CD4-positive, alpha-beta T cell treated with Interleukin-17A for 4 hours (primary cell): Measurements from ENCODE around the gene TOX2.

Experiments used
- DNase-seq: peaks from one replicate; pipeline ENCODE4 v3.0.0-alpha.2; 2020; ENCODE audit warnings: mixed read lengths

The TOX2 gene

DNA sequence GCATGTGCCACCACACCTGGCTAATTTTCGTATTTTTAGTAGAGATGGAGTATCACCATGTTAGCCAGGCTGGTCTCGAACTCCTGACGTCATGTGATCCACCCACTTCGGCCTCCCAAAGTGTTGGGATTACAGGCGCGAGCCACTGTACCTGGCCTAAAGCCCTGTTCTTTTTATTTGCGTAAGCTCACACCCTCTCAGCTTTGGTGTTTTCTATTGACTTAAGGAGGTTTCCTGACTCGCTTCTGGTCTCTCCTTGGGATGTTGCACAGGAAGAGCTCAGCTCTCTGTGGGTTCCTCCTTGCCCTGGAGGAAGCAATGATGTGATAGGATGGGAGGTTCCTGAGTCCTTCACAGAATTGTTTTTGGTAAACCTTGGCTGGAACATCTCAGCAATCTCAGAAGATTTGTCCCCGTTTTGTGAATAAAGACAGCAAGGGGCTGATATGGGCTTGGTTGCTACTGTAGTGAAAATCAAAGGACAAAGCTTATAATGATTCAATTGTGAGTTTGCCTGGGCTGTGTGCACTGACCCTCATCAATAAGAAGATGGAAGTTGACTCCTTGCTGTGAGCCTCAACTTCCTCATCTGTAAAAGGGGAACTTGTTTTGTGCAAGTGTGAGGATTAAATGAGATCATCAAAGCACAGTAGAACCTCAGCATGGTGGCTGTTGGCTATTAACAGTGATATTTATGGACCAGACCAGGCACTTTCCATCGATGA lies 27.0 kb downstream of the TOX2 start:
- no peak for DNase-seq

DNA sequence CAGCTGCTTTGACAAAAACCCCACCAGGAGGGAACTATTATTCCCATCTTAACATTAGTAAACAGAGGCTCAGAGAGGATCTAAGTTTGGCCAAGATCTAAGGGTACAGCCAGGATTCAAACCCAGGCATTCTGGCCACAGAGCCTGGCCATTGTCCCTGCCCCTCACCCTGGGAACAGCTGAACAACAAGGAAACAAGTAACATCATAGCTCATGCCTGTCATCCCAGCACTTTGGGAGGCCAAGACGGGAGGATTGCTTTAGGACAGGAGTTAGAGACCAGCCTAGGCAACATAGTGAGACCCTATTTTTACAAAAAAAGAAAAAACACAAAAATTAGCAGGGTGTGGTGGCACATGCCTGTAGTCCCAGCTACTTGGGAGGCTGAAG lies 27.5 kb downstream of the TOX2 start:
- no peak for DNase-seq

DNA sequence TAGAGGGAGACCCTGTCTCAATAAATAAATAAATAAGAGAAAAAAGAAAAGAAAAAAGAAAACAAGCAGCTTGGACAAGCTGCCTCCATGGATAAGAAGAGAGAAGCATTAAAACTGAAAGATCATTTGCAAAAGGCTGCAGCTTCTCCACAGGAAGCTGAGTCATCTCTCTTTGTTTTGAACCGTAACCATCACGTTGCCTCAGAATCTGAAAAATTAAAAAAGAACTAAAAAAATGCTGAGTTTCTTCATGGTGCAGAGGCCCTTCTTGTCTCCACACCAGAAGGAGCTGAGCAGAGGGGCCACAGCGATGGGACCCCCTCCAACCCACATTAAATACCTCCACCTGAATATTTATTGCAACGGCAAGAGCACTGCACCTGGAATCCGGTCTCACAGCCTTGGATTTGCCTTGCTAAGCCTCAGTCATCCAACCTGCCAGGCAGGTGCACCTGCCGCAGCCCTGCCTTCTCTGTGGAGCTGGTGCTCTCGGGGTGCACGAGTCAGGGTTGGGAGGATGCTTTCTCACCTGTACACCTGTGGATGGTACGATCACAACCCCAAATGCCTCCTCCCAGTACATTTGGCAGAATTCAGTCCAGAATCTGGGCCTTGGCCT lies 28.1 kb downstream of the TOX2 start:
- peak; percentile 45 for DNase-seq

DNA sequence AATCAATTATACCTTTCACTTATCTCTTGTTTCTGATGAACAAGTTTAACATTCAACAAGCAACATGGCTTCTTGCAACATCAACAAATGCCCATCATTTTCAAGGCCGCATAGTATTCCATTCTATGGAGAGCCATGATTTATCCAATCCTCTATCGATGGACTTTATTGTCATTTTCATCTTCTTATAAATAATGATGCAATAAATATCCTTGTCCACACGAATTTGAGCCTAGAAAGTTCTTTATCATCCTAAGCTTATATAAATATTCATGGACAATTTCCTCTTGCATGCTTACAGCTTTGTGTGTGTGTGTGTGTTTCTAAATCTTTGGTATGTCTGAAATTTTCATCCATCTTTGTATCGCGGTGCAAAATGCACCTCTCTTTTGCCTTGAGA lies 29.1 kb downstream of the TOX2 start:
- no peak for DNase-seq

DNA sequence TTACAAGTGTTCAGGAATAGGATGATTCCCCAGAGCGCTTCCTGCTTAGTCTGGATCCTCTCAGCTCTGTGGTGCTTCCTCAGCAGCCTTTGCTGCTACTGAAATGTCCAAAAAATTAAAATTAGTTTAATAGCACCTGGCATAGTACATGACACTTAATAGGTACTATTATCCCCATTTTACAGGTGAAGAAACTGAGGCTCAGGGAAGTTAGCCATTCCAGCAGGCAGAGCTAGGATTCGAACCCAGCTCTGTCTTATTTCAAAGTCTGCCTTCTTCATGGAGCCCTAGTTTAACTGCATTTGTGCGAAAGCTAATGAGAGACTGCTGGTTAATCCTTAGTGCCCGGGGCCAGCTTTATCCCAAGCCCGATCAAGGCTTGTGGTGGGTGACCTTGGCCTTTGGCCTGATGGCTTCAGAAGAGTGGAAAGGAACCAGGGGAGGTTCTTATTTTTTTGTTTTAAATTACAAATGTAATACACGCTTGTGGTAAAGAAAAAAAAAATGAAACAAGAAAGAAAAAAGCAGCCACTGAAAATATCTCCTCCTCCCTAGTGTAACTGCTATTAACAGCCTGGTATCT lies 30.1 kb downstream of the TOX2 start:
- no peak for DNase-seq

DNA sequence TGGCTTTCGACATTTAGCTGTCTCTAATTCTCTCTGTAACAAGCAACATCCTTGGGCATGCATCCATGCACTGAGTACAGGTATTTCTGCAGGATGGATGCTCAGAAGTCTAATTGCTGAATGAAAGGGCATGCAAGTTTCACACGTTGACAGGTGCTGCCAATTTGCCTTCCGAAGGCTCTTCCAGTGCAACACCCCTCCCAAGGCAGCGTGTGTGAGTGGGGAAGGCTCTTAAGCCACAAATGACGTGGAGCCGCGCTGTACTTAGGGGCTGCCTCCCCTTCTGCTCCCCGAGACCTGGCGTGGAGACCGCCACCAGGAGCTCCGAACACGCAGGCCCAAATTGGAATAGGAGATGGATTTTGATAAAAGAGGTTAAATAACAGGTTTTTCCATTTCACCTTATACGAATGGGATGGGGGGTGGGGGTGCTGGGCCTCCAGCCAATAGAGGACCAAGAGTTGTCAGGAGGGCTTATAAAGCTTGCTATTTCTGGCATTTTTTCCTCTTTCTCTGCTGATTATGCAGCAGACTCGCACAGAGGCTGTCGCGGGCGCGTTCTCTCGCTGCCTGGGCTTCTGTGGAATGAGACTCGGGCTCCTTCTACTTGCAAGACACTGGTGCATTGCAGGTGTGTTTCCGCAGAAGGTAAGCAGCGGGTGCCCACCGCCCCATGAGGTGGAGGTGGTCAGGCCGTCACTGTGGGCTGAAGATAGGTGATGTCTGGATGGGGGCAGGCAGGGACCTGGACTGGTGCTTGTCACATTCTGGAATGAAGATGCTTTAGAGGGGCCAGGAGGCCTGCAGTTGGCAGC lies 30.9 kb downstream of the TOX2 start:
- DNase-seq: no peak

DNA sequence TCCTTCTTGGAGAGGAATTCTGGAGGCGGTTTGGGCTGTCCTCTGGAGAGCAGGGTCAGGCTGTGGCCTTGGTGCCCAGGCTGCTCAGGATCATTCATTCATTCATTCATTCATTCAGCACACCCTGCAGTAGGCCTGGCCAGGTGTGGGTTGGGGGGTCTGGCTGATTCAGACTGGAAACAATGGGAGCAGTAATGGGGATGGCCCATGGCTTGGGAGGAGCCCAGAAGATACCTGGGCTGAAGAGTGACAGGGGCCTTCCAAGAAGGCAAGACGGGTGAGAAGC lies 31.5 kb downstream of the TOX2 start:
- DNase-seq: no peak

DNA sequence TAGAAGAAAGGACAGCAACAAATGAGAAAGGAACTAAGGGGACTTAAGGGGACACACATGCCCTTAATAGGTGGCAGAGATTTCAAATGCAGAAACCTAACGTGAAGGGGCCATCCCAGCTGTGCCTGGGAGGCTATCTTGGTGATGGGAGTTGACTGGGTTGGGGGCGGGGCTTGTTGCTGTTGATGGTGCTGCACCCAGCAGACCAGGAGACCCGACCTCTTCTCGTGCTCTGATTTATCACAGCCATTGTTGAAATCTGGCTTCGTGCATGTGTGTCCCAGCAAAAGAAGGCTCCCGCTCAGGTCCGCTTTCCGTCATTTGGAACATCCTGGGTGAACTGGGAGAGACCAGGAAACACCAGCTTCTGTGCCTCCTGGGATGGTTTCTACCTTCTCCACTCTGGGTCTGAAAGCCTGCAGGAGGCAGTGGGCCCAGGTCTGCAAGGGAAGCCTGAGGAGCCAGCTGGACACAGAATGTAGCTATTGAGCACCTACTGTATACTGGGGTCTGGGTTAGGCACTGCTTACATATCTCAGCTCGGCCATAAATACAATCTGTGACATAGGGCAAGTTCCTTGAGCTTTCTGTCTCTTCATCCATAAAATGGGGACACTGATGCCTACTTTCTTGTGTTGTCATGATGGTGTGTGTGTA lies 32.1 kb downstream of the TOX2 start:
- DNase-seq: no peak

DNA sequence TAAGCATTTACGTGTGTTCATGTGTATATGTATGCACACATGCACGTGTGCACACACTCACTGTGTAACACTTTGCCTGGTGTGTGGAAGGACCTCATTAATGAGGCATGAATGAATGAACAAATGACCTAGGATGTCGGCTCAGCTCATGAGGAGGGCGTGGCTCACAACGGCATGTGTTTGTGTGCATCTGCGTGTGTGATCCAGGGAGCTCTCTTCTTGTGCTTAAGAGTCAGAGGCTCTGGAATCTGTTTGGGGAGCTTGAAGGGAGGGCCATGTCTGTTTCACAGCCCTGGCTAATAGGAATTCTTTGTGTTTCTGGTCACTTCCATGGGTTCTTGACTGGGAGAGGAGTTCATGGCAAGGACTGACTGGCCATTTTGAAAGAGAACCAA lies 32.7 kb downstream of the TOX2 start:
- DNase-seq: no peak

DNA sequence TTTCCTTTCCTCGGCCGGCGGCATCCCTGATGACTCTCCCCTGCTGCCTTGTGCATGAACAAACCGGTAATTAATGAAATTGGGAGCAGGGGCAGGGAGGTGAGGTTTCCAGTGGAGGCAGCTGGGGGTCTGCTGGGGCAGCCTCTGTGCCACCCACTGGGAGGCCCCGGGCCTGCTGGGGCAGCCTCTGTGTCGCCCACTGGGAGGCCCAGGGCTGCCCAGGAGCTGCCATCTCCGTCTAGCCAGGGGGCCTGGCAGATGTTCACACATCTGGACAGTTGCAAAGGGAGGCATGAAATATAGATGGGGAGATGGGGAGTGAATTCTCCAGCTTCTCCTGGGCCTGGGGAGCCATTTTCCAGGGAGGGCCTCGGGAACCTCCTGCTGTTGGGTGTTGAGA lies 33.8 kb downstream of the TOX2 start:
- DNase-seq: no peak

DNA sequence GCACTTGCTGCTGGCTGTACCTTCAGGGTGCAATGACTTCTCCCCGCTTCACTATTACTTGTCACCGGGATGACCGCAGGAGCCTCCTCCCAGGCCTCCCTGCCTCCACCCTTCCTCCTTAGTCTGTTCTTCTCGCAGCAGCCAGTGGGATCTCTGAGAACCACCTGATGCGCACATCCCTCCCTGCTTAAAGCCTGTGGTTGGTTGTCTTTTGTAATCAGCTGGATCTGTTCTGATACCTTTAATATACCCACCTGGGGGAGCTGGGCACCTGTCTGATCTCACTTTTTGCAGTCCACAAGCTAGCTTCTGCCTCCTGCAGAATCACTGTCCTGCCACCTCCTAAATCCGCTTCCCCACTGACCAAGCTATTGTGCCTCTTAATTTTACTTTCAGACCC lies 34.6 kb downstream of the TOX2 start:
- no peak for DNase-seq

DNA sequence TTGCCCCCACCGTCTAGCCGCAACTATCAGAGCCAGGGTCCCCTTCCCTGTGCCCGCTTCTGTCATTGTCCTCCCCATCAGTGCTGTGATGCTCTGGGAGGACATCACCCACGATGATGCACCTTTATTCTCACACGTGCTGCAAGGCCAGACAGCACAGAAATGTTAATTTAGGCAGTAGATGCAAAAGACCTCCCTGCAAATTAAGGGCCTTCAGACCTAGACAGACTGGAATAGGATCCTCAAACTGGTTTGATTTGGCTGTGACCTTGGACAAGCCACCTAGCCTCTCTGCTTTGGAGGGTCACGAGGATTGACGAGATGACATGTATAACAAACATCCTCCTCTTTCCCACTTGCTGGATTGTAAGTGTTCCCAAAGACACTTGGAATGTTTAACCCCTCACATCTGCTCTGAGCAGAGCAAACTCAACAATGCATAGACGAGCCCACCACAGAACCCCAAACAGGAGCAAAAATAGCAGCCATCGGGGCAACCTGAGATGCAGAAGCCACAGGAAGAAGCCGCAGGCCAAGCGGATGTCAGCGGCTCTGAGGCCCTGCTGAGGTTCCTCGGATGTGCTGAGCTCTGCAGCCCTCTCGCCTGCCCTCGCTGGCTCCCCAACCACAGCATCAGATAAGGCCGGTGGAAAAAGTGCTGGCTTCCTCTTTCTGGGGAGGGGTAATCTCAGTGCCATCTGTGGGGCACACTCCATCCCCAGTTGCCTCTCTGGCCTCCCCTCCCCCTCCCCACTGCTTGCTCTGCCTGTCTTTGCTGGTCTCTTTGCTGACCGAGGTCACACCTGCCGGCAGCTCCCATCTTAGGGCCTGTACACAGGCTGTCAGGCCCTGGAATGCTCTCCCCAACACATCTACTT lies 35.3 kb downstream of the TOX2 start:
- peak; percentile 78 for DNase-seq

DNA sequence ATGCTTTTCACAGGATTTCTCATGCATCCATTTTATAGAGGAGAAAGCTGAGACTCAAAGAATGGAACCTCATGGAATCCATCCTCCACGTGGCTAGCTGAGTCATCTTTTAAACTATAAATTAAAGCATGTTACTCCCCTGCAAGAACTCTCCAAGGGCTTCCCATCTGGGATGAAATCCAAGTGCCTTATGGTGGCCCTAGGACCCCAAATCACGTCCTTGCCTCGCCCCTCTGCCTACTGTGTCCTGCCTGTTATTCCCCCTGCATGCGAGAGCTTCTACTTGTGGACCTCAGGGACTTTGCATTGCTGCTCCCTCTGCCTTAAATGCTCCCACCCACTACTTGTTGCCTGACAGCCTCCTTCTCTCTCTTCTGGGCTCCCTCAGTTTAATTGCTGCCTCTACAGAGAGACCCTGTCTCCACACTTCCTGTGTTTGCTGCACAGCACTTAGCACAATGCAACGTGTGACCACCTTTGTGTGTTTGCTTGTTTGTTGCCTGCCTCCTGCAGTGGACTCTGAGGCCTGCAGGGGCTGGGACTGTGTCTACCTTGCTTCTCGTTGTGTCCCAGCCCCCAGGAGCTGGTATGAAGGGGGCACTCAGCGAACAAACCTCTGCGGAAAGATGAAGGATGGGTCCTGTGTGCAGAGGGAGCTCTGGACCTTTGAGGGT lies 39.4 kb downstream of the TOX2 start:
- no peak for DNase-seq

DNA sequence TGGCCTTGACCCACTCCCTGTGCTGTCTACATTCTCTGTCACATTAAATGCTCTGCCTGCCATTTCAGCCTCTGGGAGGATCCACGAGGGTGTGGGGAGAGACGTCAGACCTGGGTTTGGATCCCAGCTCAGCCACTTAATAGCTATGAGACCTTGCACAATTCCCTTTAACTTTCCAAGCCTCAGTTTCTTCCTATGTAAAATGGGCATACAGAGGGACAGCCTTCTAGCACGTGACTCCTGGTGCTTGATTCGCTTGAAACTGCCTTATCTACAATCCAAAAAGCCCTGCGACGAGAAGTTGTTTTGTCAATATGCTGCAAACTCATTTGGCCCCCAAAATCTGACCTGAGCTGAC lies 40.0 kb downstream of the TOX2 start:
- DNase-seq: no peak

DNA sequence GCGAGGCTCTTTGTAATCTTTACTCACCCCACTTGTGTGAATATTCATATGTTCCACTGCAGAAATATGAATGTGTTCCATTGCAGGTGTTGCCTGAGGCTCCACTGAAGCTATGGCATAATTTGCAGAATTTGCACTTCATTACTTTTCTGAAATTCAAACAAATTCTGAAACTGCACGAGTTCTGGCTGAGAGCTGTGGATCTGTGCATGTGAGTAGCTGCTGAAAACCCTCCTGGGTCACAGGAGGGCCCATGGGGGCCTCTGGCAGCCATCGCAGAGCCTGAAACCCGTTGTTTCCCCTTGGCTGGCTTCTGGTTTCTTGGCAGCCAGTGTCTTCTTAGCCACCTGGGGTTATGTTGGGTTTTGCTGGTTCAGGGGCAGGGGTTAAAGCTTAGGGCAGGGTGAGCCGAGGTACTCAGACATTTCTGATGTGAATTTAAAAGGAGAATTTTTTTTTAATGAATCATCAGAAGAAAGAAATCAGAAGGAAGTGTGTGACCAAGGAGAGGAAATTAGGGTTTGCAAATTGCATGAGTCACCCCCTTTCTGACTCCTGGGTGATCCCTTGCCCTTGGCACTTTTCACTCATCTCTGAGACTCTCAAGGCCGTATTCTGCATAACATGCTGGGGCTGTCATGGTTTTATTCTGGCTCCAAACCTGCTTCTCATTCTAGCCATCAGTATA lies 40.6 kb downstream of the TOX2 start:
- DNase-seq: peak; percentile 61

DNA sequence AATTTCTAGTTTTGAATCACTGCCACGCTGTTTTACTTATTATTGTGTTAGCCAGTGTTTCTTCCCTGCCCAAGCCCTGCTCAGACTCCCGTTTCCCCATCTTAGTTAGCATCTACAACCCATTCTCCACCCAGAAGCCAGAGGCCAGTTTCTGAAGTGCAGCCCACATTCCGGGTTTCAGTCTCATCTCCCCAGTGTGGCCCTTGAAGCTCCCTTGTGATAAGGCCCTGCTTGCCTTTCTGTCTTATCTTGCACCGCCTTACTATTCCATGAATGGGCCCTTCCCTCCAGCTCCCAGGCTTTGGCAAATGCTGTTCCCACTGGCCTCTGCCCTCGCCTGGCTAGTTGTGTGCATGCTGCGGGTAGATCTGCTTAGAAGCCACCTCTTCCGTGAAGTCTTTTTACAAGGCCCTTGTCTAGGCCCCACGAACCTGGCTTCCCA lies 41.1 kb downstream of the TOX2 start:
- no peak for DNase-seq

DNA sequence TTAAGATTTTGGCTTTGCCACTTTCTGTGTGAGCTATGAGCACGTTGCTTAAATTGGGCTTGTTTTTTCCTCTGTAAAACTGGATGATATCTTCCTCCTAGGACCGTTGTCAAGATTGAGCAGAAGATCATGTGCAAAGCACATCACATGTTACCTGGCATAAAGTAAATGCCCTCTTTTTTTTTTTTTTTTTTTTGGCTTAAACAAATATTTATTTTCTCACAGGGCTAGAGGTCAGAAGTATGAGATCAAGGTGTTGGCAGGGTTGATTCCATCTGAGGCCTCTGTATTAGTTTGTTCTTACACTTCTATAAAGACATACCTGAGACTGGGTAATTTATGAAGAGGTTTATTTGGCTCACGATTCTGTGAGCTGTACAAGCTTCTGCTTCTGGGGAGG lies 42.7 kb downstream of the TOX2 start:
- DNase-seq: no peak

DNA sequence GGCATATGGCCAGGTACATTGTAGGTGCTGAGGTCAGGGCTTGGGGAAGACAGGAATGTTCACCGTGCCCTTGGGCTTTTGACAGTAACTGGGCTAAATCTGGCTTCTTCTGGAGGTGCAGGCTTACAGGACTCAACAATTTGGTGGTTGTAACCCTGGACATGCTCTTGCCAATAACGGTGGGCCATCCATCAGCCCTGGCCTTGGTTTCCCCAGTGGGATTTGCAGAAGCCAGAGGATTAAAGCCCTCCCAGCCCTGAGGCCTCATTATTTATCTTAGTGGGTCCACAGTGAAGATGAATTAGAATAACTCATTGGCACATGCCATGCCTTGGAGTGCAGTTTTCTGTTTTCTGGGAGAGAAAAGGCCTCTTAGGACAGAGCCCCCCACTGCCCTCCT lies 44.0 kb downstream of the TOX2 start:
- DNase-seq: no peak

DNA sequence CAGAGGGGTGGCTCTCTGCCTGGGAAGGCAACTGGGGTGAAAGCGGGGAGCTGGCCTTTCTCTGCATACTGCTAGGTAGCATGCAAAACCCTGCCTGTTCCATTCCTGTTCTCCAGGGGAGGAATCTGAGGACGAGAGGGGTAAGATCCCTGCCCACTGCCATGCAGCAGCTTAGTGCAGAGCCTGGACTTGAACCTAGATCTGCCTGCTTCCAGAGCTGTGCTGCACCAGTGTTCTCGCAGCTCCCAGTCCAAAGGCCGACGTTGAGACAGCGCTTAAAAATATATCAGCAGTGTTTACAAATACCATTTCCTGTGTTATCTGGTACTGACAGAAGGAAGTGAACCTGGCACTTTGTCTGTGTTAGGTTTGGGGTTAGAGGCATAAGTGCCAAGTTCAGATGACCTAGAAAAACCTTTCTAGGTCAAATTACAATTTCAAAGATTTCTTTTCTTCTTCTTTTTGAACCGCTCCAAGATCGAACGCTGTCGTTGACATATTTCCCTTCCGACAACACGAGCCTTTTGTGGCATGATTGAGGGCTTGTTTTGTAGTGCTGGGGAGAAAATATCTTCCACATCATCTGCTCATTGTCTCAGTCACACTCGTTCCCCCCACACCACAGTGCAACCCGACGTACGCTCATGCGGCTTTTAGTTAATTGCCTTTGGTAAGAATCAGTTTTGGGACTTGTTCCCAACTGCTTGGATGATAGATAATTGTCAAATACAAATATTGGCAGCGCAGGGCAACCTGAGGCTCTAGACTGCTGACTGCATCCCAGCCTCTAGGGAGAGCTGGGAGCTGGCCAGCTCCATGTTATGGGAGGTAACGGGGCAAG lies 44.6 kb downstream of the TOX2 start:
- peak; percentile 40 for DNase-seq

DNA sequence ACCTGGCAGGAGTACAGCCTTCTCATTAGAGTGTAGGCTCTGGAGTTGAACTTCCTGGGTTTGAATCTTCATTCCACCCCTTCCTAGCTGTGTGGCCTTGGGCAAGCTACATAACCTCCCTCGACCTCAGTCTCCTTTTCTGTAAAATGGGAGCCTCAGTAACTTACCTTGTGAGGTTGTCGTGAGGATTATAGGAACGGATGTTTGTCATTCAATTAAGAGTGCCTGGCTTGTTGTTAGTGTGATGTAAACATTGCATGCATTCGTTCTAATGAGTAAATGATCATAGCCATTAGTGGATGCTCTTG lies 45.2 kb downstream of the TOX2 start:
- no peak for DNase-seq
